Upper lobe of left lung (tissue), 4 donors: Measurements from ENCODE around the gene RCBTB2.

ENCODE experiments used
- CTCF ChIP-seq, 6 experiments: fragments of 450-650 bp in 4 of 6; fragments of 200-600 bp in 2 of 6; sonication (generic) in 2 of 6; IDR thresholded peaks; one replicate each; pipeline ENCODE4 v1.5.1; 2016 to 2019; ENCODE audit warnings: antibody characterized with exemption in 6 of 6
- EP300 ChIP-seq, 4 donors: sonication (generic); formaldehyde crosslinking; IDR thresholded peaks; one replicate each; pipeline ENCODE4 v1.5.1; 2017; ENCODE audit warnings: antibody characterized with exemption in 4 of 4, control low read depth in 2 of 4
- POLR2A ChIP-seq, 4 donors: fragments of 450-650 bp; IDR thresholded peaks; one replicate each; pipeline ENCODE4 v1.5.1; 2016 to 2017; ENCODE audit warnings: antibody characterized with exemption in 4 of 4, mild to moderate bottlenecking in 2 of 4
- POLR2AphosphoS5 ChIP-seq, 2 donors: sonication (generic); formaldehyde crosslinking; IDR thresholded peaks; one replicate each; pipeline ENCODE4 v1.5.1; 2017; ENCODE audit warnings: antibody characterized with exemption in 2 of 2

- TF ChIP-seq CTCF (IDR thresholded peaks at IDR 0.05) = no peak
- no peak for TF ChIP-seq POLR2A (IDR thresholded peaks at IDR 0.05)
- no peak for TF ChIP-seq EP300 (IDR thresholded peaks at IDR 0.05)
- TF ChIP-seq POLR2AphosphoS5 (IDR thresholded peaks at IDR 0.05) = no peak
These were observed 40.5 kb upstream of the RCBTB2 start for GRCh38 chr13:48573213-48574007.
